ENCODE data around the gene ZMYND11.

The ZMYND11 gene

DNA sequence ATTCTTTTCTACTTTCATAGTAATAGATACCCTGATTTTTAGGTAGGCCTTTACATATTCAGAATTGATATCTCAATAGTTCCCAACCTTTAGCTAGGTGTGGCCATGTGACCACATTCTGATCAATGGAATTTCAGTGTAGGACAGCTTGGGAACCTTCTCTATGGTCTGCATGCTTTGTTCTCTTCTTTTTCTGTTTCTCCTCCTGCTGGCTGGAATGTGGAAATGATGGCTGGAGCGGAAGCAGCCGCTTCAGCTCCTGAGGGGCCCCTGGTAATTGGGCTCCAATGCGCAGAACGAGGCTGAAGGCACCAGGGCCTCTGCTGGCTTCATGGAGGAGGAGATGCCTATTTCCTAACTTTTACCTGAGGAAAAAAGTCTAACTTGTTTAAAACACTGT lies 152.6 kb downstream of the ZMYND11 start (continued):
- TF ChIP-seq, protein P1, sequence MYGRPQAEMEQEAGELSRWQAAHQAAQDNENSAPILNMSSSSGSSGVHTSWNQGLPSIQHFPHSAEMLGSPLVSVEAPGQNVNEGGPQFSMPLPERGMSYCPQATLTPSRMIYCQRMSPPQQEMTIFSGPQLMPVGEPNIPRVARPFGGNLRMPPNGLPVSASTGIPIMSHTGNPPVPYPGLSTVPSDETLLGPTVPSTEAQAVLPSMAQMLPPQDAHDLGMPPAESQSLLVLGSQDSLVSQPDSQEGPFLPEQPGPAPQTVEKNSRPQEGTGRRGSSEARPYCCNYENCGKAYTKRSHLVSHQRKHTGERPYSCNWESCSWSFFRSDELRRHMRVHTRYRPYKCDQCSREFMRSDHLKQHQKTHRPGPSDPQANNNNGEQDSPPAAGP (tag by site-specific recombination; IDR thresholded peaks at IDR 0.05) = no peak
- TF ChIP-seq ZNF19 (tag by site-specific recombination; IDR thresholded peaks at IDR 0.05; ENCODE audit: low read depth) = no peak

DNA sequence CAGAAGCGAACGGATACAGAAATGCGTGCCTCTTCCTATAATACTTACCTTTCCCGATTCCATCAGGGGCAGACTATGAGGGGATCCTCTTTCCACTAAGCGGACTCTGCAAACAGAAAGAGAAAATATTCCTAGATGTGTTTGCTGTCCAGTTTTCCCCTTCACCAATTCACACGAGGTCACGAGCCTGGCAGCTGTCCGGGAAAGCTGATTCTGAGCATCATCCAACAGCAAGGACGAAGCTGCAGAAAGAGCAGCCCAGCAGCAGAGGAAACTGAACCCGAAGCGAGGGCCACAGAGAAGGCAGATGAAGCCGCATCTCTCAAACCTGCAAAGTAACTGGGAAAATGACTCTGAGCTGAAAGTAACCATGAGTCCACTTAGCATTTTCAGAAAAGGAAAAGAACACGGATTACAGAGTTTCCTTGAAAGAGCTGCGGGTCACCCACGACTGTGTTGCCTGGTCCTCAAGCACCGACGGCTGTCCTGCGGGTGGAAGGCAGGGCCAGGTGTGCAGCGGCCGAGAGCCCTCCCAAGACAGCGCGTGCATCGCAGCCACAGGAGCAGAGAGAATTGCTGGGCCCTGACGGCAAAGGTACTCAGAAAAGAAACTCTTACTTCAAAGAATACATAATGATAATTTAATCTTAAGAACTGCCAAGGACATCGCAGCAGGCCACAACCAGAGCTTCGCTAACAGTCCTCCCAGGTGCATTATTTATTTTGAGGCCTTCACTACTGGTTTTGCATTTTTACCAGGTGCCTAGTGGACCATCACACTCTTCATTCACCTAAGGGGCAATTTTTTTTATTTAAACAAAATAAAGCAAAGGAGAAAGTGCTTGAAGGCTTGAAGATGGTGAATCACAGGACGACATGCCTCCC lies 153.3 kb downstream of the ZMYND11 start:
- no peaks in the 10 kb centered on the region for H3K4me1 ChIP-seq (ENCODE audit: control insufficient read depth, insufficient read depth, low read length)
- no peaks in the 10 kb centered on the region for H3K9me3 ChIP-seq (ENCODE audit: control insufficient read depth, insufficient read depth, low read depth, low read length)
- POLR2A ChIA-PET = no interaction called here
- TF ChIP-seq SALL2 (tag by site-specific recombination; IDR thresholded peaks at IDR 0.05; ENCODE audit: borderline replicate concordance) (no peak), ZNF391 (tag by site-specific recombination; IDR thresholded peaks at IDR 0.05; ENCODE audit: borderline replicate concordance, low read depth) (no peak), ZNF514 (tag by site-specific recombination; IDR thresholded peaks at IDR 0.05) (no peak), ZNF426 (tag by site-specific recombination; IDR thresholded peaks at IDR 0.05) (no peak), ZNF37A (tag by site-specific recombination; IDR thresholded peaks at IDR 0.05) (no peak), ZNF175 (tag by site-specific recombination; IDR thresholded peaks at IDR 0.05) (no peak), ZNF155 (tag by site-specific recombination; IDR thresholded peaks at IDR 0.05) (no peak), ZNF670 (tag by site-specific recombination; IDR thresholded peaks at IDR 0.05; ENCODE audit: low read depth) (no peak), SCRT1 (tag by site-specific recombination; IDR thresholded peaks at IDR 0.05; ENCODE audit: borderline replicate concordance) (no peak), ZNF561 (tag by site-specific recombination; IDR thresholded peaks at IDR 0.05; ENCODE audit: borderline replicate concordance) (no peak), WT1 (tag by site-specific recombination; IDR thresholded peaks at IDR 0.05) (no peak), ZBTB7A (tag by site-specific recombination; IDR thresholded peaks at IDR 0.05; ENCODE audit: low read depth) (no peak), ZNF629 (tag by site-specific recombination; IDR thresholded peaks at IDR 0.05) (no peak)
- TF ChIP-seq, protein P2, sequence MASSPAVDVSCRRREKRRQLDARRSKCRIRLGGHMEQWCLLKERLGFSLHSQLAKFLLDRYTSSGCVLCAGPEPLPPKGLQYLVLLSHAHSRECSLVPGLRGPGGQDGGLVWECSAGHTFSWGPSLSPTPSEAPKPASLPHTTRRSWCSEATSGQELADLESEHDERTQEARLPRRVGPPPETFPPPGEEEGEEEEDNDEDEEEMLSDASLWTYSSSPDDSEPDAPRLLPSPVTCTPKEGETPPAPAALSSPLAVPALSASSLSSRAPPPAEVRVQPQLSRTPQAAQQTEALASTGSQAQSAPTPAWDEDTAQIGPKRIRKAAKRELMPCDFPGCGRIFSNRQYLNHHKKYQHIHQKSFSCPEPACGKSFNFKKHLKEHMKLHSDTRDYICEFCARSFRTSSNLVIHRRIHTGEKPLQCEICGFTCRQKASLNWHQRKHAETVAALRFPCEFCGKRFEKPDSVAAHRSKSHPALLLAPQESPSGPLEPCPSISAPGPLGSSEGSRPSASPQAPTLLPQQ (tag by site-specific recombination; IDR thresholded peaks at IDR 0.05) = no peak
- CTCF ChIA-PET = no interaction called here
- H3K27ac ChIP-seq (ENCODE audit: extremely low read depth, low read depth, low read length) = no peak overlapping the region
- no peak overlapping the region for H3K4me3 ChIP-seq (ENCODE audit: low read depth, low read length)
- peaks cover 0 to 53% of the 10 kb centered on the region in 2 experiments; a peak in 1 of 3 replicates for H3K36me3 ChIP-seq (ENCODE audit: control insufficient read depth in 2 of 2, insufficient read depth in 1 of 2, low read length in 2 of 2)

DNA sequence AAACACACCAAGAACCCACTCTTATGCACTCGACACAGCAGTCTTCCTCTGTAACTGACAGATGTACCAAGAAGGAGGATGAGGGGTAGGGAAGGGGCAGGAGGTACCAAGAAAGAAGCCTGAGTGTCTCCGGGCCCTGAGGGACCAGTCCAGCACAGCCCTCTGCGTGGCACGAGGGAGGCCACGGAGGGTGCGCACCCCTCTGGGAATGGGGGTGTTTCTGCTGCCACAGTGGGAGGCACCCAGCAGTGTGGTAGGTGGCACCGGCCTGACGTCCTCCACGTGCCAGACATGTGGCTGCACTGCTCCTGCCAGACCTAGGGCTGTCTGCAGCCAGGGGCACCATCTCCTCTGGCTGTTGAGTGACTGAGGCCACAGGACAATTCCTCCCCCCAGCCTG lies 154.3 kb downstream of the ZMYND11 start:
- no peaks in the 10 kb centered on the region for H3K4me1 ChIP-seq (ENCODE audit: control insufficient read depth, insufficient read depth, low read length)
- no peak overlapping the region for H3K4me3 ChIP-seq (ENCODE audit: low read depth, low read length)
- POLR2A ChIA-PET = no interaction called here
- H3K9me3 ChIP-seq (ENCODE audit: control insufficient read depth, insufficient read depth, low read depth, low read length) = no peaks in the 10 kb centered on the region
- H3K36me3 ChIP-seq (ENCODE audit: control insufficient read depth in 2 of 2, insufficient read depth in 1 of 2, low read length in 2 of 2) = peaks cover 4 to 45% of the 10 kb centered on the region in 2 experiments; a peak in 2 of 3 replicates
- CTCF ChIA-PET = no interaction called here
- no peak overlapping the region for H3K27ac ChIP-seq (ENCODE audit: extremely low read depth, low read depth, low read length)
- TF ChIP-seq ZNF560 (tag by site-specific recombination; IDR thresholded peaks at IDR 0.05; ENCODE audit: borderline replicate concordance) (no peak), ZNF791 (tag by site-specific recombination; IDR thresholded peaks at IDR 0.05) (no peak), ZNF24 (tag by site-specific recombination; IDR thresholded peaks at IDR 0.05) (no peak), ZNF701 (tag by site-specific recombination; IDR thresholded peaks at IDR 0.05) (no peak), SALL2 (tag by site-specific recombination; IDR thresholded peaks at IDR 0.05; ENCODE audit: borderline replicate concordance) (no peak), ZNF175 (tag by site-specific recombination; IDR thresholded peaks at IDR 0.05) (no peak), ZNF76 (tag by site-specific recombination; IDR thresholded peaks at IDR 0.05; ENCODE audit: borderline replicate concordance, low read depth) (no peak), ZNF366 (tag by site-specific recombination; conservative IDR thresholded peaks at IDR 0.05) (no peak)
- TF ChIP-seq, protein P3, sequence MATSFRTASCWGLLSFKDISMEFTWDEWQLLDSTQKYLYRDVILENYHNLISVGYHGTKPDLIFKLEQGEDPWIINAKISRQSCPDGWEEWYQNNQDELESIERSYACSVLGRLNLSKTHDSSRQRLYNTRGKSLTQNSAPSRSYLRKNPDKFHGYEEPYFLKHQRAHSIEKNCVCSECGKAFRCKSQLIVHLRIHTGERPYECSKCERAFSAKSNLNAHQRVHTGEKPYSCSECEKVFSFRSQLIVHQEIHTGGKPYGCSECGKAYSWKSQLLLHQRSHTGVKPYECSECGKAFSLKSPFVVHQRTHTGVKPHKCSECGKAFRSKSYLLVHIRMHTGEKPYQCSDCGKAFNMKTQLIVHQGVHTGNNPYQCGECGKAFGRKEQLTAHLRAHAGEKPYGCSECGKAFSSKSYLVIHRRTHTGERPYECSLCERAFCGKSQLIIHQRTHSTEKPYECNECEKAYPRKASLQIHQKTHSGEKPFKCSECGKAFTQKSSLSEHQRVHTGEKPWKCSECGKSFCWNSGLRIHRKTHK (tag by site-specific recombination; IDR thresholded peaks at IDR 0.05) = no peak
- TF ChIP-seq, protein P4, sequence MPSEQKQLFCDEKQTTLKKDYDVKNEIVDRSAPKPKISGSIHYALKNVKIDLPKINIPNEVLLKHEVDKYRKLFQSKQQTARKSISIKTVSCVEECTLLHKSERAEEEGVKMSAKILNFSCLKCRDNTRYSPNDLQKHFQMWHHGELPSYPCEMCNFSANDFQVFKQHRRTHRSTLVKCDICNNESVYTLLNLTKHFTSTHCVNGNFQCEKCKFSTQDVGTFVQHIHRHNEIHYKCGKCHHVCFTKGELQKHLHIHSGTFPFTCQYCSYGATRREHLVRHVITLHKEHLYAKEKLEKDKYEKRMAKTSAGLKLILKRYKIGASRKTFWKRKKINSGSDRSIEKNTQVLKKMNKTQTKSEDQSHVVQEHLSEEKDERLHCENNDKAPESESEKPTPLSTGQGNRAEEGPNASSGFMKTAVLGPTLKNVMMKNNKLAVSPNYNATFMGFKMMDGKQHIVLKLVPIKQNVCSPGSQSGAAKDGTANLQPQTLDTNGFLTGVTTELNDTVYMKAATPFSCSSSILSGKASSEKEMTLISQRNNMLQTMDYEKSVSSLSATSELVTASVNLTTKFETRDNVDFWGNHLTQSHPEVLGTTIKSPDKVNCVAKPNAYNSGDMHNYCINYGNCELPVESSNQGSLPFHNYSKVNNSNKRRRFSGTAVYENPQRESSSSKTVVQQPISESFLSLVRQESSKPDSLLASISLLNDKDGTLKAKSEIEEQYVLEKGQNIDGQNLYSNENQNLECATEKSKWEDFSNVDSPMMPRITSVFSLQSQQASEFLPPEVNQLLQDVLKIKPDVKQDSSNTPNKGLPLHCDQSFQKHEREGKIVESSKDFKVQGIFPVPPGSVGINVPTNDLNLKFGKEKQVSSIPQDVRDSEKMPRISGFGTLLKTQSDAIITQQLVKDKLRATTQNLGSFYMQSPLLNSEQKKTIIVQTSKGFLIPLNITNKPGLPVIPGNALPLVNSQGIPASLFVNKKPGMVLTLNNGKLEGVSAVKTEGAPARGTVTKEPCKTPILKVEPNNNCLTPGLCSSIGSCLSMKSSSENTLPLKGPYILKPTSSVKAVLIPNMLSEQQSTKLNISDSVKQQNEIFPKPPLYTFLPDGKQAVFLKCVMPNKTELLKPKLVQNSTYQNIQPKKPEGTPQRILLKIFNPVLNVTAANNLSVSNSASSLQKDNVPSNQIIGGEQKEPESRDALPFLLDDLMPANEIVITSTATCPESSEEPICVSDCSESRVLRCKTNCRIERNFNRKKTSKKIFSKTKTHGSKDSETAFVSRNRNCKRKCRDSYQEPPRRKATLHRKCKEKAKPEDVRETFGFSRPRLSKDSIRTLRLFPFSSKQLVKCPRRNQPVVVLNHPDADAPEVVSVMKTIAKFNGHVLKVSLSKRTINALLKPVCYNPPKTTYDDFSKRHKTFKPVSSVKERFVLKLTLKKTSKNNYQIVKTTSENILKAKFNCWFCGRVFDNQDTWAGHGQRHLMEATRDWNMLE (tag by site-specific recombination; conservative IDR thresholded peaks at IDR 0.05; ENCODE audit: low read depth) = no peak
